Stimulated activated CD8-positive, alpha-beta memory T cell treated with anti-CD3 and anti-CD28 coated beads, Interleukin-15, amount 100 ng/mL, for 1 hour (primary cell): Measurements from ENCODE around the gene INKA1.
A peak's percentile ranks its signal among the peaks of the same experiment; 100 is the strongest.
"Not testable (repeated sequence)": the region's sequence is repeated elsewhere in the genome, so short reads cannot be mapped to it uniquely, and the experiment has no call there.

Experiments
- DNase-seq: peaks from one replicate; pipeline ENCODE4 v3.0.0-alpha.2; 2020; ENCODE audit warnings: low read depth

INKA1 gene

GRCh38 chr3:49807431-49808114, 4.5 kb downstream of the INKA1 start:
- no peak for DNase-seq

- DNase-seq = no peak
Observed at GRCh38 chr3:49812916-49813496, 9.9 kb downstream of the INKA1 start.

DNA sequence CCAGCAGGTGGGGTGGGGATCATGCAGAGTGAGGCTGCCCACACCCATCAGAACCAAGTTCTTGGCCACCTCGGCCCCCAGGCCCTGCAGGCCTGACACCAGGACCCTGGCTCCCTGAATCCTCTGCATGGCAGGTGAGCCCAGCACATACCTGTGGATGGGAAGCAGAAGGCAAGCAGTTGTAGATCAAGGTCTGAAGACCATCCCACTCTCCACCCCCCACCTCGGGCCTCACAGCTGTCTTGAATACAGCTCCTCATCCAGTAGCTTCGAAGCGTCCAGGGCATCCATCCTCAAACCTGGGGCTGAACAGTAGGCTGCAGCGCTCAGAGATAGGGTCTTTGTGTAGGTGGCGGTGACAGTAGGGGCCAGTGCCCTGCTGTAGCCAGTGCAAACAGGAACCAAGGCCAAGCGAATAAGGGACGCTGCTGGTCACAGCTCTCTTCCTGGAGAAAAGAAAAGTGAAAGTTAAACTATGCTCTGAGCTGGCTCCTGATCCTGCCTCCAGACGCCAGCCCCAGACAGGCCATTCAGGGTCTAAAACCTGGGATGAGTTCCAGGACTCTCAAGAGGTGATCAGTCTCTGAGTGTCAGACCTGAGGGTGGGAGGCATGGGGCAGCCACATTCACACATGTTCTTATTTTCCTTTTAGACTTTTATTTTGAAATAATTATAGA, 10.6 kb downstream of the INKA1 start, which contains the start of gene UBA7:
Gene UBA7 (minus strand): TSS at position 457 of the 678 bp plus-strand sequence. CDS start 166 bp downstream, at position 291.
- DNase-seq = no peak

GRCh38 chr3:49823131-49823530, 20.1 kb downstream of the INKA1 start:
- DNase-seq = not testable (repeated sequence)

DNA sequence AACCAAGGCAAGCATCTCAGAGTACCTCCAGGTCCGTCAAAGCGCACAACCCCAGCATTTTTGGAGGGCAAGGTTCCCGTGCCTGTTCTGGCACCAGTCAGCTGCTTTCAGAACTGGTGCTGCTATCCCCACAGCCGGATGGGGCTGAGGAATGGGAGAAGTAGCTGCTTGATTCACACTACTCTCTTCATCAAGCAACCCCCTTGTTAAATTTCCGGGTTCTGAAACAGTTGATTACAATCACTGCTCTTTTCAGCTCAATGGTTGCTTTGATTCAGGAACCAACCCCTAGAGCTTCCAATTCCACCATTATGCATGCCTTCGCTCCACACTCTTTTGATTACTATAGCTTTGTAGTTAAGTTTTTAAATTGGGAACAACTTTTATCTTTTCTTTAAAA, 23.0 kb downstream of the INKA1 start:
- DNase-seq = no peak

DNA sequence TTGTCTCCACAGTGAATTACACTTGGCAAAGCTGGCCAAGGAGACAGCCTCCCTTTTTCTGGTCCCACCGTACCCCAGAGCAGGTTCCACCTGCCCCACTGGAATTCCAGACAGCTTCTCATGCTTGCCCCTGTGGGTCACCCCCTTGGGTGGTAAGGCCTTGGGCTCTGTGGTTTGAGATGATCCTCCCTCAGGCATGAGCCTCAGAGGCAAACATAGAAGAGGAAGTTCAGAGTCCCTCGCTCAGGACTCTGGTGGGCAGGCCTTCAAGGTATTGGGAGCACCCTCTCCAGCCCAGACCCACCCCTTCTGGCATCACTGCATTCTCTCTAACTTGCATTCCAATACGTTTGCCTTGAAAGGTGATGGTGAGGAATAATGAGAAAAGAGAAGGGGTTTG, 28.3 kb downstream of the INKA1 start:
- DNase-seq = no peak

GRCh38 chr3:49839193-49839809, 36.2 kb downstream of the INKA1 start:
- peak; percentile 73 for DNase-seq

DNA sequence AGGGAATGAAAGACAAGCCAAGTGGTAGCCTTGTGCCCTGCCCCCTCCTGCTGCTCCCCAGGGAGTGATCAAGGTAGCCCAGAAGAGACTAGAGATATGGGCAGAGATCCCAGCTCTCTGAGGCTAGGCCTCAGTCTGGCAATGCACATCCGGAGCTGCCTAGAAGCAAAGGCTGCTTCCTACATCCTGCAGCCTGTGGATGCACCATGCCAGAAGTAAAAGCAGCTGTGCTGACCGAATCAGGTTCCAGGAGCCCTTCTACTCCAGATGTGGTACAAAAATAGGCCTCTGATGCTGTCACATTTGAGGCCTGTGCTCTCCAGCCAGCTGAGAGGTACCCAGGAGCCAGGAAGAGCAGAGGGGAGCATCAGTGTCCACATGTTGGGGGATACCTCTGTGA, 37.3 kb downstream of the INKA1 start:
- DNase-seq = no peak

DNA sequence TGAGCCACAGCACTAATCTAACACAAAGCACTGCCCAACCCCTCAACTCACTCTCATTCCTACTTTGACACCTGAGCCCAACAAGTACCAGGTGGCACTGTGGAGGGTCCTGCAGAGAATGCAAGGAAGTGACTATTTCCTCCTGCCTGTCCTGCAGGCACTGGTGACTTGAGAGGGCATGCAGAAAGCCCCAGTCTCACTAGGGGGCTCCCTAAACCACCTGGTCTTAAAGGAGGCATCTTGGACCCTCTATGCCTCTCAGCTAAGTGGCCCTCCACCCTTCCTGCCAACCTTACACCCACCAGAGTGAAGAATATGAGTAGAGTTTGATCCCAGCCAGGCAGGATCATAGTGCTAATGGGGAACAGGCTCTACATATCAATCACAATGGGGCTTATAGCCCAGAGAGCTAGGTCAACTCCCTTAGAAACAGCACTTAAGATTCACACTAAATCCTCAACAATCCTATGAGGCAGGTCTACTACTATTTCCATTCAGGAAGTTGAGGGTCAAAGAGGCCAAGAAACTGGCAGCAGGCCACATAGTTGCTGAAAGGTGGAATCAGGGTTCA, 38.1 kb downstream of the INKA1 start:
- DNase-seq = no peak

DNA sequence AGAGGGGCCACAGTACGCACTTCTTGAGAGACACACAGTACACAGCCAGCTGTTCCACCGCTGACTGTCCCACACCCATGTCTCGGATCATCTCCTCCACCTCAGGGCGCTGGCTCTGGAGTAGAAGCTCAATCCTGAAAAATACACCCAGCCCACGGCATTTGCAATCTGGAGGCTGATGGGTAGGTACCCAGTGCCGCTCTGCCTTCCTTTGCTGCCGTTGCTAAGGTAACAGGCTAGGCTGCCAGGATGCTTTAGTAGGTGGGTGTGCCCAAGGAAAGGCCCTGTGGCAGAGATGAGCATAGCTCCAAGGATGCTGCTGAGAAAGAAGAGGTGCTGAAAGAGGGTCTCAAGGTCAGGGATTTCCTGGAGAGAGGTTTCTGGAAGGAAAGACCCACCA, 38.7 kb downstream of the INKA1 start:
- DNase-seq = no peak

GRCh38 chr3:49842843-49843517, 39.9 kb downstream of the INKA1 start:
- no peak for DNase-seq

DNA sequence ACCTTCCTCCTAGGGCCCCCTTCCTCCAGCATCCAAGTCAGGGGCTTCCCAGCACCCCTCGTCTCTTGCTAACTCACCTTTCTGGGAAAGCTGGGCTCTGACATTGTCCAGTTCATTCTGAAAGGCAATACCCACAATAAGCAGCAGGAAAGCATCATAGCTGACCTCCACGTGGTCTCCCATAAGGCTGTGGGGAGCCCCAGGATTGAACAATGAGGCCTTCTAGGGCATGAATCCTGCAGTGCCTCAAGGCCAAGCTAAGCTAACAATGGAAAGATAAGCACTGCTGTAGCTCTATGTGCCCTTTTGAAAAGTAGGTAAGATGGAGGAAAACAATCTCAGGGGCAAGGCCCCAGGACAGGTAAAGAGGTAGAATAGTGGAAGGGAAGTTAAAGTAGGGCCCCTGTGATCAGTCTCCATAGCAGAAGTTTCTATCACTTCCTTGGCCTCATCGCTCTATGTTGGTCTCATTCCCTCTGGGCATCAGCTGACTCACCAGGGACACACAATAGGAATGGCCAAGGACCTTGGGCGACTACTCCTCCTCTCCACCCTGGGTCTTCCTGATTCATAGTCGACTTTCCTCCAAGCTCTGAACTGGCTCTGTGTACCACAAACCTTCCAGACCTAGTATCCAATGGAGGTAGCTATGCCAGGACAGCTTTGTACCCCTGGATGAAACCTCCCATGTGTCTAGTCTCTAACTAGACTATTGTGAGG, 41.6 kb downstream of the INKA1 start:
- no peak for DNase-seq

GRCh38 chr3:49845694-49846093, 42.6 kb downstream of the INKA1 start:
- DNase-seq = no peak
